ENCODE measurements around the gene IL18.

DNA sequence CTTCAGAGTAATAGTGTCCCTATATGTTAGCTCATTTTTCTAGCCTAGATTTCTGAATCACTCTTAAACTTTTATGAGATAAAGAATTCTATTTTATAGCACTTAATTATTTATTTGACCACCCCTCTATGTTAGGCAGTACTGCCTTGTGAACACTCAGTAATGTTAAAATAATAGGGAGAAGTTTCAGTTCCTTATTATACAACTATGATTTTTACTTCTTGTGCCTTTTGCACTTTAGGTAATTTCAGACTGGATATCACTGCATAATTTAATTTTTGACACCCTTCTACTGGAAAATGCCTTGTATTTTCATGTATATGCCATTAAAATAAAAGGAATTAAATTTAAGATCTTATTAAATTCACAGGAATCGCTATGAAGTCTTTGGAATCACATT, 14.5 kb upstream of the IL18 start:
- no peak for TF ChIP-seq EZH2 (IDR thresholded peaks at IDR 0.05; ENCODE audit: borderline replicate concordance, low read length)
- TF ChIP-seq, protein P1, sequence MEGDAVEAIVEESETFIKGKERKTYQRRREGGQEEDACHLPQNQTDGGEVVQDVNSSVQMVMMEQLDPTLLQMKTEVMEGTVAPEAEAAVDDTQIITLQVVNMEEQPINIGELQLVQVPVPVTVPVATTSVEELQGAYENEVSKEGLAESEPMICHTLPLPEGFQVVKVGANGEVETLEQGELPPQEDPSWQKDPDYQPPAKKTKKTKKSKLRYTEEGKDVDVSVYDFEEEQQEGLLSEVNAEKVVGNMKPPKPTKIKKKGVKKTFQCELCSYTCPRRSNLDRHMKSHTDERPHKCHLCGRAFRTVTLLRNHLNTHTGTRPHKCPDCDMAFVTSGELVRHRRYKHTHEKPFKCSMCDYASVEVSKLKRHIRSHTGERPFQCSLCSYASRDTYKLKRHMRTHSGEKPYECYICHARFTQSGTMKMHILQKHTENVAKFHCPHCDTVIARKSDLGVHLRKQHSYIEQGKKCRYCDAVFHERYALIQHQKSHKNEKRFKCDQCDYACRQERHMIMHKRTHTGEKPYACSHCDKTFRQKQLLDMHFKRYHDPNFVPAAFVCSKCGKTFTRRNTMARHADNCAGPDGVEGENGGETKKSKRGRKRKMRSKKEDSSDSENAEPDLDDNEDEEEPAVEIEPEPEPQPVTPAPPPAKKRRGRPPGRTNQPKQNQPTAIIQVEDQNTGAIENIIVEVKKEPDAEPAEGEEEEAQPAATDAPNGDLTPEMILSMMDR (conservative IDR thresholded peaks at IDR 0.05 in 1 of 2, IDR thresholded peaks at IDR 0.05 in 1 of 2; ENCODE audit: extremely low read depth in 1 of 2, insufficient read depth in 1 of 2, low read depth in 1 of 2, low read length in 2 of 2) = no peak

Measured in mammary epithelial cell (primary cell).